Skeletal muscle tissue (tissue), 5 donors: ENCODE results near the gene TMC6. TPM values are rescaled to one million over a fixed set of nuclear protein-coding genes. Genes with fewer than 3 reads are reported as not detected.
"Not testable (repeated sequence)": the region's sequence is repeated elsewhere in the genome, so short reads cannot be mapped to it uniquely, and the experiment has no call there.

Source experiments
- H3K27ac ChIP-seq: one replicate; pipeline ENCODE4 v1.7.0; 2013; ENCODE audit warnings: mild to moderate bottlenecking, low read depth, low read length, inconsistent platforms
- H3K27me3 ChIP-seq, 3 donors: one replicate each; pipeline ENCODE4 v1.7.0; 2013; ENCODE audit warnings: low read length in 3 of 3; ENCODE audit not compliant: control insufficient read depth in 3 of 3, insufficient read depth in 3 of 3
- H3K36me3 ChIP-seq, 3 donors: one replicate each; pipeline ENCODE4 v1.7.0; 2013; ENCODE audit warnings: low read length in 3 of 3; ENCODE audit not compliant: control insufficient read depth in 3 of 3, insufficient read depth in 3 of 3
- H3K4me1 ChIP-seq, 3 donors: one replicate each; pipeline ENCODE4 v1.7.0; 2013; ENCODE audit warnings: low read length in 3 of 3, mild to moderate bottlenecking in 3 of 3; ENCODE audit not compliant: control insufficient read depth in 3 of 3, insufficient read depth in 3 of 3
- H3K4me3 ChIP-seq, 3 donors: one replicate each; pipeline ENCODE4 v1.7.0; 2013; ENCODE audit warnings: low read length in 3 of 3
- H3K9ac ChIP-seq, 3 donors: one replicate each; pipeline ENCODE4 v1.7.0; 2013; ENCODE audit warnings: low read length in 3 of 3, mild to moderate bottlenecking in 3 of 3, moderate library complexity in 2 of 3, low read depth in 1 of 3
- H3K9me3 ChIP-seq, 3 donors: one replicate each; pipeline ENCODE4 v1.7.0; 2013; ENCODE audit warnings: low read length in 3 of 3; ENCODE audit not compliant: control insufficient read depth in 3 of 3
- small RNA-seq: library from RNA; depleted of rRNA; stranded (forward); fragments of <200 nt; gene quantifications from one replicate; pipeline ENCODE3, GENCODE V24; 2014
- total RNA-seq: library from RNA; depleted of rRNA; stranded (reverse); fragments of >200 nt; gene quantifications from one replicate; pipeline ENCODE4 v1.2.3, GENCODE V29; 2014
- donor health status: Osteomylitis.

TMC6 gene
- total RNA-seq, 1 donor from 2014 or later: 15.7 TPM

DNA sequence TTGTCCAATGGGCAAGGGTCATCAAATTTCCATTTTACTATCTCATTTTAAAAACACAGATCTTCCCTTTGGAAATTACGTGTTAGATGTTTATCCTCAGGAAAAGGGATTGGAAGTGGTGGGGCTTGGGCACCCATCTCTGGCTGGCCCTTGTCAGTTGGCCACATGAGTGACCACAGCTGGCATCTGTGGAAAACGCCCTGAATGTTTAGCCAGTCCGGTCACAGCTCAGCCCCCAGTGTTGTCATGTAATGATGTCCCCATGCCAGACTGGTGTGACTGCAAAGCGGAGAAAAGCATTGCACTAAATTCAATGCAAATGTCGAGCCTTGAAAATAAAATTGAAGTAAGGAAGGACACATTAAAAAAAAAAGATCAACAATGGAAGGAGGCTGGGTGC is 53.0 kb downstream of the TMC6 start:
- Histone ChIP-seq H3K27me3 (no peaks in the 10 kb centered on the region), H3K9me3 (no peaks in the 10 kb centered on the region), H3K36me3 (peaks cover 69 to 88% (median 82%) of the 10 kb centered on the region in 3 donors), H3K27ac (no peak overlapping the region), H3K4me3 (no peak overlapping the region), H3K9ac (no peak overlapping the region), H3K4me1 (peaks cover 0 to 6% (median 2%) of the 10 kb centered on the region in 3 donors)

DNA sequence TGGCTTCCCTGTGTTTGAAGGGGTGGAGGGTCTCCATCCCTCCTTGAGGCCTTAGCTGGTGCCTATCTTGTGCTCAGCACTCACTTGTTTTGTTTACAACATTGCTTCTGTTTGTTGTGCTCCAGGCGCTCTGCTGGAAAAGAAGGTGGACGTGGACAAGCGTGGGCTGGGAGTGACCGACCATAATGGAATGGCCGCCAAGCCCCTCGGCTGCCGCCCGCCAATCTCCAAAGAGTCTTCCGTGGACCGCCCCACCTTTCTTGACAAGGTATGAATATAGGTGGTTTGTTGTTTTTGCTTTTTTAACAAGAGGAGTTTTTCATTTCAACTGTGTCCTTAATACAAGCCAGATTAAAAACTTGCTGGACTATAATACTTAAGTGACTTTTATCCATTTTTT is 53.5 kb downstream of the TMC6 start:
- Histone ChIP-seq H3K27ac (no peak overlapping the region), H3K27me3 (no peaks in the 10 kb centered on the region), H3K4me3 (no peak overlapping the region), H3K36me3 (peaks cover 66 to 90% (median 86%) of the 10 kb centered on the region in 3 donors), H3K4me1 (peaks cover 0 to 6% (median 2%) of the 10 kb centered on the region in 3 donors), H3K9me3 (no peaks in the 10 kb centered on the region), H3K9ac (no peak overlapping the region)

DNA sequence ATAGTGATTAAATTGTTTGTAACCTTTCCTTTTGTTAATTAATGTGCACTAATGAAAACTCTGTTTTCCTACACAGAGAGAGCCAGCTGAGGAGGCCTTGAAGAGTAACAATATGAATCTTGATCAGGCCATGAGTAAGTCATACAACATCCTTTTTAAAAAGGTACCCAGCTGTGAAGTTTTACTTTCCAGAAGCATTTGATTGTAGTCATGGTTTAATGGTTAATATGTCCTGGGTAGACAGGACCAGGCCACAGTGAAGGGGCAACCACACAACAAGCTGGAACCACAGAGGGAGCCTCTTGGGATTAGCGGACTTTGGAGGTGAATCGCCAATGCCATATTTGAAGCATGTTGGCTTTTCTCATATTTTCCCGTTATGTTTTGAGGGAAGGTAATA is 55.6 kb downstream of the TMC6 start:
- H3K27me3 ChIP-seq: no peaks in the 10 kb centered on the region
- peaks cover 60 to 88% (median 78%) of the 10 kb centered on the region in 3 donors for H3K36me3 ChIP-seq
- H3K27ac ChIP-seq: no peak overlapping the region
- H3K4me1 ChIP-seq: no peaks in the 10 kb centered on the region
- H3K9me3 ChIP-seq: no peaks in the 10 kb centered on the region
- no peak overlapping the region for H3K9ac ChIP-seq
- H3K4me3 ChIP-seq: no peak overlapping the region

DNA sequence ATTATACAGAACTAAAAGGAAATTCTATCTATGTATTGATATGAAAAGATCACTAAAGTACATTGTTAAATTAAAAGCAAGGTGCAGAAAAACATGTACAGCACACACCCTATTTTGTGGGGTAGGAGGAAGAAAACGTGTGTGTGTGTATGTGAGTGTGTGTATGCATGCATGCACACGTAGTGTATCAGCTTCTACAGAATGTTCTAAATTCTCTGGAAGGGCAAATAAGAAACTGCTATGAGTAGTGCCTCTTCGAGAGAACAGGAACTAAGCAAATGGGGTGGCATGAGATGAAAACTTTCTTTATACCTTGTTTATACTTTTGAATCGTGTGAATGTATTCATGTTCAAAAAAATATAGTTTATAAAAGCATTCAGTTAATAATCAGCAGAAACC is 58.9 kb downstream of the TMC6 start:
- Histone ChIP-seq H3K4me1 (no peaks in the 10 kb centered on the region), H3K36me3 (peaks cover 43 to 71% (median 63%) of the 10 kb centered on the region in 3 donors), H3K27ac (no peak overlapping the region)

DNA sequence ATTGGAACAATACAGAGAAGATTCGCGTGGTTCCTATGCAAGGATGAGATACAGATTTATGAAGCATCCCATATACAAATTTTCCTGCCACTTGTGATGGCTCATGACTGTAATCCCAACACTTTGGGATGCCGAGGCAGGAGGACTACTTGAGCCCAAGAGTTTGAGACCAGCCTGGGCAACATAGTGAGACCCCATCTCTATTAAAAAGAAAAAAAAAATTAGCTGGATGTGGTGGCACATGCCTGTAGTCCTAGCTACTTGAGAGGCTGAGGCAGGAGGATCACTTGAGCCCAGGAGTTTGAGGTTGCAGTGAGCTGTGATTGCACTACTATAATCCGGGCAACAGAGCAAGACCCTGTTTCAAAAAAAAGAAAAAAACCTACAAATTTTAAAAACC is 61.6 kb downstream of the TMC6 start:
- H3K36me3 ChIP-seq: peaks cover 20 to 45% (median 36%) of the 10 kb centered on the region in 3 donors
- not testable (repeated sequence) for H3K27me3 ChIP-seq

More for the DNA sequence above, 58.9 kb downstream of the TMC6 start:
- Histone ChIP-seq H3K9ac (no peak overlapping the region), H3K9me3 (no peaks in the 10 kb centered on the region), H3K4me3 (no peak overlapping the region), H3K27me3 (no peaks in the 10 kb centered on the region)

DNA sequence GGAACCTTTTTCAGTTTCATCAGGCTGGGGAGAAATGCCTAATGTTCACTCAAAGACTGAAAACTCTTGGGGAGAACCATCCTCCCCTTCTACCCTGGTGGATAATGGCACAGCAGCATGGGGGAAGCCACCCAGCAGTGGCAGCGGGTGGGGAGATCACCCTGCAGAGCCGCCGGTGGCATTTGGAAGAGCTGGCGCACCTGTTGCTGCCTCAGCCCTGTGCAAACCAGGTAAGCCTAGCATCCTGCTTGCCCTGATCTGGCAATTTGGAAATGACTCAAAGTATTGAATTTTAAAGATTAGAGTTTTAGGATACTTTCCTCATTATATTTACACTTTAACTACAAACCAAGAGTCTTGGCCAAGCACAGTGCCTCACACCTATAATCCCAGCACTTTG is 63.8 kb downstream of the TMC6 start:
- Histone ChIP-seq H3K36me3 (peaks cover 12 to 25% (median 19%) of the 10 kb centered on the region in 3 donors), H3K4me1 (peaks cover 8 to 10% (median 9%) of the 10 kb centered on the region in 3 donors), H3K27me3 (no peaks in the 10 kb centered on the region), H3K27ac (no peak overlapping the region), H3K9ac (no peak overlapping the region), H3K9me3 (no peaks in the 10 kb centered on the region), H3K4me3 (no peak overlapping the region)

More for the DNA sequence above, 61.6 kb downstream of the TMC6 start:
- H3K9me3 ChIP-seq, H3K27ac ChIP-seq, H3K9ac ChIP-seq, H3K4me3 ChIP-seq, H3K4me1 ChIP-seq: not testable (repeated sequence)

DNA sequence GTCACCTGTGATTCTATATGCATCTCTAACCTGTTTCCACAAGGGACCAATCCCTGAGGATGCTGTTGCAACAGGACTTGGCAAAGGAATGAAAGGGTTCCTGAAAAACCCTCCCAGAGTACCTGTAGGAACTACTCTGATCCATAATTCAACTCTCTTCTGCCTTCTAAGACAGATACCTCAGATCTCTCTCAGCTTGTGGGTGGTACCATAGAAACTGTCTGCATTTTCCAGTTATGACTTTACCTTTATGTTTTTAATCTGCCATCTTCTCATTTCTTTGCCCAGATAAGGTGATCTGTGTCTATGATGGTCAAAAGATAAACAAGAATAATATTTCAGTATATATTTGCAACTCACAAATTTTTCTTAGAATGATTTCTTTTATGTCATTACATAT is 65.1 kb downstream of the TMC6 start:
- Histone ChIP-seq H3K27me3 (no peaks in the 10 kb centered on the region), H3K27ac (no peak overlapping the region), H3K9me3 (no peaks in the 10 kb centered on the region), H3K9ac (no peak overlapping the region), H3K4me3 (no peak overlapping the region), H3K36me3 (peaks cover 9 to 17% (median 16%) of the 10 kb centered on the region in 3 donors), H3K4me1 (peaks cover 18 to 21% (median 20%) of the 10 kb centered on the region in 3 donors)

DNA sequence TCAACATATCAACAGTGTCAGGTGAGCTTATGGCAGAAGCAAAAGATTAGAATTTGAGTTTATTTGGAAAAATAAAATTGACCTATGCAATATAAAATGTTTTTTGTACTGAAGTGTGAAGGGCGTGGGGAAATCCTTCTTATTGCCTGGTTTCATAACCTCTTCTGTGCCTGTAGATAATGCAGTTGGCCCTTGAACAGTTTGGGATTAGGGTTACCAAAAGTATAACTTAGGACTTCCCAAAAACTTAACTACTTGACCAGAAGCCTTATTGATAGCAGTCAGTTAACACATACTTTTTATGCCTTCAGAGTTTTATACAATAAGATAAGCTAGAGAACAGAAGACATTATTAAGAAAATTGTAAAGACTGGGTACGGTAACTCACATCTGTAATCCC is 66.0 kb downstream of the TMC6 start:
- Histone ChIP-seq H3K9me3 (no peaks in the 10 kb centered on the region), H3K36me3 (peaks cover 5 to 10% (median 8%) of the 10 kb centered on the region in 3 donors), H3K4me3 (no peak overlapping the region), H3K27me3 (no peaks in the 10 kb centered on the region), H3K9ac (no peak overlapping the region), H3K27ac (no peak overlapping the region), H3K4me1 (peaks cover 27 to 28% (median 28%) of the 10 kb centered on the region in 3 donors)

Small RNAs within 50 kb of the gene (small RNA-seq; reads per million reads assigned to genes)
- not detected for gene RNU6-625P

Other genes with a start within 250 kb of the TMC6 start
- 12.5 TPM for gene TNRC6C, start 170.1 kb downstream of the TMC6 start, total RNA-seq
- gene TMC8, start 2.0 kb upstream of the TMC6 start, total RNA-seq: 7.8 TPM
- 0.52 TPM for gene C17orf99, start 17.6 kb upstream of the TMC6 start, total RNA-seq
- 34.4 TPM for gene SYNGR2, start 39.8 kb upstream of the TMC6 start, total RNA-seq
- 12.0 TPM for gene TK1, start 58.3 kb upstream of the TMC6 start, total RNA-seq
- 23.0 TPM for gene AFMID, start 58.6 kb upstream of the TMC6 start, total RNA-seq
- gene BIRC5, start 85.5 kb upstream of the TMC6 start, total RNA-seq: 11.0 TPM
- gene TMEM235, start 102.9 kb upstream of the TMC6 start, total RNA-seq: not detected
- 15.7 TPM for gene SOCS3, start 231.3 kb upstream of the TMC6 start, total RNA-seq
- gene PGS1, start 249.9 kb upstream of the TMC6 start, total RNA-seq: 15.1 TPM